Measurements from ENCODE around the gene TLX2.
"Not testable (repeated sequence)": the region's sequence is repeated elsewhere in the genome, so short reads cannot be mapped to it uniquely, and the experiment has no call there.

The TLX2 gene

GRCh38 chr2:74514368-74515270 is at the start of gene TLX2:
Gene TLX2 (plus strand): TSS chr2:74514450. CDS start chr2:74514807, 357 bp downstream.
- TF ChIP-seq Cebpa-rat (IDR thresholded peaks at IDR 0.05) = no peak
- H3K4me3 ChIP-seq = peak within 1 kb of the TSS in 9 of 10 experiments; percentile 17 to 36 (median 20); a peak in 9 of 20 replicates
- peaks cover 4 to 29% (median 17%) of the 10 kb centered on the region in 11 experiments; a peak in 15 of 22 replicates for H3K9me3 ChIP-seq (replicated peaks in 1 of 11)
- no peak within 1 kb of the TSS for H3K9ac ChIP-seq
- H3K36me3 ChIP-seq = no peaks in the 10 kb centered on the region
- H3K4me1 ChIP-seq = peaks cover 5 to 19% (median 8%) of the 10 kb centered on the region in 10 experiments; a peak in 11 of 20 replicates
- H4K20me1 ChIP-seq = peaks cover 0 to 37% (median 23%) of the 10 kb centered on the region in 11 experiments; a peak in 15 of 22 replicates
- H3K27ac ChIP-seq = no peak within 1 kb of the TSS
- H3K27me3 ChIP-seq = peaks cover 100% of the 10 kb centered on the region in 11 experiments
- peak within 1 kb of the TSS; percentile 12 to 73 (median 49); a peak in 21 of 22 replicates for H3K4me2 ChIP-seq

GRCh38 chr2:74470742-74471141 is 43.5 kb upstream of the TLX2 start:
- H4K20me1 ChIP-seq; H3K9me3 ChIP-seq (replicated peaks in 1 of 11); H3K27me3 ChIP-seq: not testable (repeated sequence)
- peak overlapping the region; percentile 83 to 98 (median 95) for H3K4me2 ChIP-seq
- peak overlapping the region in 5 of 10 experiments; percentile 68 to 84 (median 76); a peak in 3 of 20 replicates for H3K4me3 ChIP-seq
- H3K36me3 ChIP-seq = peaks cover 17 to 27% (median 19%) of the 10 kb centered on the region in 11 experiments
- H3K9ac ChIP-seq = peak overlapping the region in 9 of 11 experiments; percentile 82 to 89 (median 86); a peak in 13 of 22 replicates
- H3K27ac ChIP-seq = peak overlapping the region in 4 of 11 experiments; percentile 79 to 89 (median 86); a peak in 3 of 22 replicates
- H3K4me1 ChIP-seq = peaks cover 29 to 47% (median 36%) of the 10 kb centered on the region in 10 experiments

- H3K27ac ChIP-seq = peak overlapping the region; percentile 62 to 90 (median 86)
- no peaks in the 10 kb centered on the region for H3K9me3 ChIP-seq (replicated peaks in 1 of 11)
- peaks cover 24 to 44% (median 32%) of the 10 kb centered on the region in 10 experiments for H3K4me1 ChIP-seq
Observed at GRCh38 chr2:74471332-74472065, 42.8 kb upstream of the TLX2 start.

GRCh38 chr2:74472086-74472944 is 41.9 kb upstream of the TLX2 start, which contains the start of gene MRPL53:
Gene MRPL53 (minus strand): TSS chr2:74472680. CDS start chr2:74472660, 20 bp downstream.
- no peak for TF ChIP-seq Cebpa-rat (IDR thresholded peaks at IDR 0.05)
- Histone ChIP-seq H3K9me3 (replicated peaks in 1 of 11) (no peaks in the 10 kb centered on the region), H4K20me1 (no peaks in the 10 kb centered on the region), H3K4me2 (peak within 1 kb of the TSS; percentile 83 to 98 (median 95)), H3K4me1 (peaks cover 29 to 52% (median 40%) of the 10 kb centered on the region in 10 experiments), H3K4me3 (peak within 1 kb of the TSS; percentile 65 to 84 (median 74)), H3K36me3 (peaks cover 26 to 42% (median 33%) of the 10 kb centered on the region in 11 experiments), H3K27ac (peak within 1 kb of the TSS; percentile 62 to 90 (median 86)), H3K9ac (peak within 1 kb of the TSS; percentile 82 to 89 (median 86)), H3K27me3 (no peaks in the 10 kb centered on the region)

More at GRCh38 chr2:74471332-74472065, 42.8 kb upstream of the TLX2 start:
- peak overlapping the region; percentile 65 to 84 (median 74) for H3K4me3 ChIP-seq
- H3K4me2 ChIP-seq = peak overlapping the region; percentile 83 to 98 (median 95)
- peaks cover 23 to 34% (median 26%) of the 10 kb centered on the region in 11 experiments for H3K36me3 ChIP-seq
- peak overlapping the region; percentile 82 to 89 (median 86) for H3K9ac ChIP-seq
- no peaks in the 10 kb centered on the region for H3K27me3 ChIP-seq
- H4K20me1 ChIP-seq = no peaks in the 10 kb centered on the region
- no peak for TF ChIP-seq Cebpa-rat (IDR thresholded peaks at IDR 0.05)

GRCh38 chr2:74472945-74473258 is 41.3 kb upstream of the TLX2 start:
- Histone ChIP-seq H3K4me2 (peak overlapping the region; percentile 83 to 98 (median 95)), H3K27me3 (no peaks in the 10 kb centered on the region), H3K9ac (peak overlapping the region; percentile 82 to 89 (median 86)), H4K20me1 (no peaks in the 10 kb centered on the region), H3K4me3 (peak overlapping the region; percentile 65 to 84 (median 74)), H3K4me1 (peaks cover 29 to 58% (median 46%) of the 10 kb centered on the region in 10 experiments), H3K27ac (peak overlapping the region; percentile 62 to 90 (median 86)), H3K36me3 (peaks cover 26 to 46% (median 37%) of the 10 kb centered on the region in 11 experiments), H3K9me3 (replicated peaks in 1 of 11) (no peaks in the 10 kb centered on the region)
- TF ChIP-seq Cebpa-rat (IDR thresholded peaks at IDR 0.05) = no peak

GRCh38 chr2:74474481-74474880 is 39.8 kb upstream of the TLX2 start:
- Histone ChIP-seq H3K9ac (no peak overlapping the region; a peak in 1 of 22 replicates), H3K4me1 (peaks cover 30 to 69% (median 50%) of the 10 kb centered on the region in 10 experiments), H4K20me1 (no peaks in the 10 kb centered on the region), H3K4me3 (no peak overlapping the region), H3K27ac (no peak overlapping the region; a peak in 1 of 22 replicates), H3K36me3 (peaks cover 30 to 62% (median 49%) of the 10 kb centered on the region in 11 experiments), H3K4me2 (no peak overlapping the region), H3K9me3 (replicated peaks in 1 of 11) (no peaks in the 10 kb centered on the region), H3K27me3 (no peaks in the 10 kb centered on the region)
- TF ChIP-seq Cebpa-rat (IDR thresholded peaks at IDR 0.05) = no peak

- Histone ChIP-seq H3K9me3 (replicated peaks in 1 of 11) (no peaks in the 10 kb centered on the region), H3K4me1 (peaks cover 34 to 73% (median 52%) of the 10 kb centered on the region in 10 experiments), H3K36me3 (peaks cover 30 to 66% (median 53%) of the 10 kb centered on the region in 11 experiments), H3K27ac (no peak overlapping the region; a peak in 1 of 22 replicates), H3K9ac (no peak overlapping the region), H3K4me3 (no peak overlapping the region), H4K20me1 (no peaks in the 10 kb centered on the region), H3K4me2 (no peak overlapping the region), H3K27me3 (no peaks in the 10 kb centered on the region)
- TF ChIP-seq Cebpa-rat (IDR thresholded peaks at IDR 0.05) = no peak
Observed at GRCh38 chr2:74474899-74475298, 39.4 kb upstream of the TLX2 start.

- peaks cover 36 to 63% (median 56%) of the 10 kb centered on the region in 10 experiments for H3K4me1 ChIP-seq
- peaks cover 0 to 18% (median 9%) of the 10 kb centered on the region in 11 experiments; a peak in 13 of 22 replicates for H4K20me1 ChIP-seq
- H3K27ac ChIP-seq = peak overlapping the region in 10 of 11 experiments; percentile 81 to 92 (median 88); a peak in 17 of 22 replicates
Observed at GRCh38 chr2:74481431-74481830, 32.8 kb upstream of the TLX2 start.

More at GRCh38 chr2:74481431-74481830, 32.8 kb upstream of the TLX2 start:
- H3K9ac ChIP-seq = peak overlapping the region; percentile 81 to 94 (median 87)
- no peaks in the 10 kb centered on the region for H3K27me3 ChIP-seq
- no peak for TF ChIP-seq Cebpa-rat (IDR thresholded peaks at IDR 0.05)
- peak overlapping the region; percentile 93 to 100 (median 97) for H3K4me2 ChIP-seq
- H3K4me3 ChIP-seq = peak overlapping the region; percentile 73 to 94 (median 83)
- peaks cover 26 to 64% (median 44%) of the 10 kb centered on the region in 11 experiments for H3K36me3 ChIP-seq
- no peaks in the 10 kb centered on the region for H3K9me3 ChIP-seq (replicated peaks in 1 of 11)
